ENCODE data around the gene MICU1.

DNA sequence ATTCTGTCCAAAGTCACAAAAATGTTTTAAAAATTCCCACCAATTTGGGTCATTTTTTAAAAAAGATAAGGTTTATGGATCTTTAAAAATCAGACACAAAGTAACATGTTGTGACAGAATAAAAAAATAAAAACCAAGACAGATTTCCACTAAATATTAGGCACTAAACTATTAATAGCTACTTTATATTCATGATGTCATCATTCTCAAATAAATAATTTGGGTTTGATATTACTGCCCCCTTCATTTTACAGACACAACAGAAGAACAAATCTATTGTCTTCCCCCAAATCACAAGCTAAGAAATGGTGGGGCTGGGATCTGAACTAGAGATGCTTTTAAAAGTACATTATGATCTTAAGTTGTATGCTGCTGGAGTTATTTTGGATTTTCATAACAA, 119.4 kb downstream of the MICU1 start:
- TF ChIP-seq GATA2 (IDR thresholded peaks at IDR 0.05; ENCODE audit: low read depth, low read length) (no peak), GATA3 (IDR thresholded peaks at IDR 0.05; ENCODE audit: low read depth, low read length) (no peak)

Data from SH-SY5Y (cell line).